HepG2 (cell line): Measurements from ENCODE around the gene KLF6. TPM values are rescaled to one million over a fixed set of nuclear protein-coding genes. Genes with fewer than 3 reads are reported as not detected.

Experiments used
- ARID2 ChIP-seq: sonication (generic); formaldehyde crosslinking; IDR thresholded peaks from 2 replicates; pipeline ENCODE4 v1.8.1; 2022; ENCODE audit warnings: mild to moderate bottlenecking, missing genetic modification reagents, borderline replicate concordance
- ARNT ChIP-seq: fragments of 450-650 bp; IDR thresholded peaks from 2 replicates; pipeline ENCODE4 v1.6.1; 2017
- ATF6 ChIP-seq: sonication (generic); formaldehyde crosslinking; conservative IDR thresholded peaks from 2 replicates; pipeline ENCODE4 v1.4.0; 2020; ENCODE audit warnings: missing genetic modification reagents
- CCDC6 ChIP-seq: sonication (generic); formaldehyde crosslinking; IDR thresholded peaks from 2 replicates; pipeline ENCODE4 v1.8.1; 2022; ENCODE audit warnings: mild to moderate bottlenecking, missing genetic modification reagents, moderate library complexity
- HOXA5 ChIP-seq: sonication (generic); formaldehyde crosslinking; IDR thresholded peaks from 2 replicates; pipeline ENCODE4 v1.4.0; 2020; ENCODE audit warnings: missing genetic modification reagents
- MED13 ChIP-seq: sonication (generic); formaldehyde crosslinking; IDR thresholded peaks from 2 replicates; pipeline ENCODE4 v1.5.0; 2020; ENCODE audit warnings: missing genetic modification reagents
- NAIF1 ChIP-seq: sonication (generic); formaldehyde crosslinking; IDR thresholded peaks from 2 replicates; pipeline ENCODE4 v1.5.0; 2020; ENCODE audit warnings: mild to moderate bottlenecking, missing genetic modification reagents, borderline replicate concordance
- SMYD3 ChIP-seq: sonication (generic); formaldehyde crosslinking; IDR thresholded peaks from 2 replicates; pipeline ENCODE4 v1.8.1; 2023; ENCODE audit warnings: mild to moderate bottlenecking, missing genetic modification reagents
- SP4 ChIP-seq: sonication (generic); formaldehyde crosslinking; IDR thresholded peaks from 2 replicates; pipeline ENCODE4 v1.8.1; 2023; ENCODE audit warnings: mild to moderate bottlenecking, missing genetic modification reagents
- TMF1 ChIP-seq: sonication (generic); formaldehyde crosslinking; IDR thresholded peaks from 2 replicates; pipeline ENCODE4 v1.8.1; 2022; ENCODE audit warnings: low read depth, missing genetic modification reagents
- ZBTB21 ChIP-seq: sonication (generic); formaldehyde crosslinking; IDR thresholded peaks from 2 replicates; pipeline ENCODE4 v1.4.0; 2020; ENCODE audit warnings: missing genetic modification reagents
- ZBTB38 ChIP-seq: sonication (generic); formaldehyde crosslinking; IDR thresholded peaks from 2 replicates; pipeline ENCODE4 v1.5.1; 2020; ENCODE audit warnings: mild to moderate bottlenecking, missing genetic modification reagents
- ZFAT ChIP-seq: sonication (generic); formaldehyde crosslinking; conservative IDR thresholded peaks from 2 replicates; pipeline ENCODE4 v1.8.1; 2023; ENCODE audit warnings: missing genetic modification reagents, inconsistent platforms
- ZNF230 ChIP-seq: sonication (generic); formaldehyde crosslinking; IDR thresholded peaks from 2 replicates; pipeline ENCODE4 v1.4.0; 2020; ENCODE audit warnings: mild to moderate bottlenecking, missing genetic modification reagents
- ZNF331 ChIP-seq: sonication (generic); formaldehyde crosslinking; IDR thresholded peaks from 2 replicates; pipeline ENCODE4 v1.4.0; 2020; ENCODE audit warnings: missing genetic modification reagents
- ZNF362 ChIP-seq: sonication (generic); formaldehyde crosslinking; IDR thresholded peaks from 2 replicates; pipeline ENCODE4 v1.4.0; 2020; ENCODE audit warnings: missing genetic modification reagents, mild to moderate bottlenecking, borderline replicate concordance
- ZNF383 ChIP-seq: sonication (generic); formaldehyde crosslinking; IDR thresholded peaks from 2 replicates; pipeline ENCODE4 v1.4.0; 2020; ENCODE audit warnings: missing genetic modification reagents, mild to moderate bottlenecking, borderline replicate concordance
- ZNF788 ChIP-seq: sonication (generic); formaldehyde crosslinking; IDR thresholded peaks from 2 replicates; pipeline ENCODE4 v1.5.0; 2020; ENCODE audit warnings: mild to moderate bottlenecking, missing genetic modification reagents, borderline replicate concordance
- ZNF839 ChIP-seq: sonication (generic); formaldehyde crosslinking; IDR thresholded peaks from 2 replicates; pipeline ENCODE4 v1.4.0; 2020; ENCODE audit warnings: missing genetic modification reagents, mild to moderate bottlenecking, borderline replicate concordance
- polyA plus RNA-seq, 8 experiments: library from polyadenylated mRNA; depleted of rRNA in 3 of 8; stranded (reverse) in 7 of 8; unstranded in 1 of 8; fragments of >200 nt; fragmentation: Illumina TruSeq in 4 of 8; extraction: Trizol in 4 of 8; gene quantifications; 2 replicates each; pipeline versions ENCODE4 v1.2.1 to v1.2.3, GENCODE V29; 2011 to 2016; ENCODE audit warnings: low read depth in 4 of 8, missing spikeins in 1 of 8, mixed read lengths in 1 of 8; ENCODE audit not compliant: insufficient read depth in 1 of 8
- total RNA-seq, 5 experiments: library from RNA; depleted of rRNA; stranded (reverse); fragments of >200 nt; fragmentation: Illumina TruSeq; extraction: Trizol; gene quantifications; 2 replicates each; pipeline ENCODE4 v1.2.3, GENCODE V29; 2016; ENCODE audit warnings: low read depth in 1 of 5
- TF ChIP-seq, protein P1 (sequence below): sonication (generic); formaldehyde crosslinking; conservative IDR thresholded peaks from 2 replicates; pipeline ENCODE4 v1.4.0; 2020; ENCODE audit warnings: missing genetic modification reagents
- TF ChIP-seq, protein P2 (sequence below): IDR thresholded peaks from 2 replicates; pipeline ENCODE4 v1.6.1; 2016; ENCODE audit warnings: low read depth, control low read depth
- TF ChIP-seq, protein P3 (sequence below): sonication (generic); formaldehyde crosslinking; IDR thresholded peaks from 2 replicates; pipeline ENCODE4 v1.4.0; 2020; ENCODE audit warnings: mild to moderate bottlenecking, missing genetic modification reagents

Gene KLF6
- total and polyA plus RNA-seq, 2 of the 13 experiments (the other 11 are each of a cell fraction or from before 2014, with no cell fraction given), result 27.0 to 71.9 TPM

DNA sequence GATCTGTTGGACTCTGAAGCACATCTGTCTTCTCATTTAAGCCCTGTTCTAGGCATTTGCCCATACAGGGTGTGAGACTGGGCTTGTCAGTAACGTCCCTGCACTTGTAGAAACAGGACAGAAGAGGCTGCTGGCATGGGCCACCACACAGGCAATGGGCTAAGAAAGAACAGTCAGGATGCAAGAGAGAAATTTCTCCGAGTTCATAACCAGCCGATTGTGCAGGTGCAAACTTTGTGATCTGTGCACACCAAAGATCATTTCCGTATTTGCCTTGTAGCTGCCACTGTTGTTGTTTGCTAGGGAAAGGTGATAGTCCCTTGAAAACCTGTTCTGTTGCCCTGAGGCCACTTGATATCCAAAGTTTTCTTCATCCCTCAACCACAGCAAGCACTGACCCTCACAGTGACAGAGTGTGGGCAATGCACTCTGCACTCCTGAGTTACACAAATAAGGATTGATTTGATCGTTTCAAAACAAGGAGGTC is 20.3 kb downstream of the KLF6 start (continued):
- no peak for TF ChIP-seq ZNF839 (CRISPR knock-in tag)
- no peak for TF ChIP-seq ARNT
- no peak for TF ChIP-seq SP4 (CRISPR knock-in tag)
- no peak for TF ChIP-seq ZNF383 (CRISPR knock-in tag)
- TF ChIP-seq ZBTB21 (CRISPR knock-in tag), result no peak
- TF ChIP-seq ZNF230 (CRISPR knock-in tag), result 0 out of 2 replicates have a peak, but pooled peaks have one; percentile 36
- no peak for TF ChIP-seq HOXA5 (CRISPR knock-in tag)
- TF ChIP-seq ZNF362 (CRISPR knock-in tag), result peak; percentile 29; the same call in 1 of the 2 replicates
- TF ChIP-seq, protein P1, sequence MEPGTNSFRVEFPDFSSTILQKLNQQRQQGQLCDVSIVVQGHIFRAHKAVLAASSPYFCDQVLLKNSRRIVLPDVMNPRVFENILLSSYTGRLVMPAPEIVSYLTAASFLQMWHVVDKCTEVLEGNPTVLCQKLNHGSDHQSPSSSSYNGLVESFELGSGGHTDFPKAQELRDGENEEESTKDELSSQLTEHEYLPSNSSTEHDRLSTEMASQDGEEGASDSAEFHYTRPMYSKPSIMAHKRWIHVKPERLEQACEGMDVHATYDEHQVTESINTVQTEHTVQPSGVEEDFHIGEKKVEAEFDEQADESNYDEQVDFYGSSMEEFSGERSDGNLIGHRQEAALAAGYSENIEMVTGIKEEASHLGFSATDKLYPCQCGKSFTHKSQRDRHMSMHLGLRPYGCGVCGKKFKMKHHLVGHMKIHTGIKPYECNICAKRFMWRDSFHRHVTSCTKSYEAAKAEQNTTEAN (CRISPR knock-in tag), result peak; percentile 89
- TF ChIP-seq MED13 (CRISPR knock-in tag), result no peak
- no peak for TF ChIP-seq NAIF1
- TF ChIP-seq, protein P2, sequence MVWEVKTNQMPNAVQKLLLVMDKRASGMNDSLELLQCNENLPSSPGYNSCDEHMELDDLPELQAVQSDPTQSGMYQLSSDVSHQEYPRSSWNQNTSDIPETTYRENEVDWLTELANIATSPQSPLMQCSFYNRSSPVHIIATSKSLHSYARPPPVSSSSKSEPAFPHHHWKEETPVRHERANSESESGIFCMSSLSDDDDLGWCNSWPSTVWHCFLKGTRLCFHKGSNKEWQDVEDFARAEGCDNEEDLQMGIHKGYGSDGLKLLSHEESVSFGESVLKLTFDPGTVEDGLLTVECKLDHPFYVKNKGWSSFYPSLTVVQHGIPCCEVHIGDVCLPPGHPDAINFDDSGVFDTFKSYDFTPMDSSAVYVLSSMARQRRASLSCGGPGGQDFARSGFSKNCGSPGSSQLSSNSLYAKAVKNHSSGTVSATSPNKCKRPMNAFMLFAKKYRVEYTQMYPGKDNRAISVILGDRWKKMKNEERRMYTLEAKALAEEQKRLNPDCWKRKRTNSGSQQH (CRISPR knock-in tag), result no peak
- no peak for TF ChIP-seq ATF6 (CRISPR knock-in tag)
- TF ChIP-seq TMF1, result no peak
- TF ChIP-seq, protein P3, sequence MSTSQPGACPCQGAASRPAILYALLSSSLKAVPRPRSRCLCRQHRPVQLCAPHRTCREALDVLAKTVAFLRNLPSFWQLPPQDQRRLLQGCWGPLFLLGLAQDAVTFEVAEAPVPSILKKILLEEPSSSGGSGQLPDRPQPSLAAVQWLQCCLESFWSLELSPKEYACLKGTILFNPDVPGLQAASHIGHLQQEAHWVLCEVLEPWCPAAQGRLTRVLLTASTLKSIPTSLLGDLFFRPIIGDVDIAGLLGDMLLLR (CRISPR knock-in tag), result no peak
- TF ChIP-seq ZNF788, result no peak
- TF ChIP-seq SMYD3 (CRISPR knock-in tag), result no peak
- peak; percentile 37; the same call in 1 of the 2 replicates for TF ChIP-seq ZNF331 (CRISPR knock-in tag)
- TF ChIP-seq CCDC6 (CRISPR knock-in tag), result no peak
- TF ChIP-seq ZFAT (CRISPR knock-in tag), result no peak
- TF ChIP-seq ARID2, result no peak
- TF ChIP-seq ZBTB38 (CRISPR knock-in tag), result 0 out of 2 replicates have a peak, but pooled peaks have one; percentile 48
